GM21526 (cell line): Measurements from ENCODE around the gene DENND2C.
"Not testable (repeated sequence)": the region's sequence is repeated elsewhere in the genome, so short reads cannot be mapped to it uniquely, and the experiment has no call there.

Source experiments
- ATAC-seq: cut with Tn5 transposase; IDR thresholded peaks from one replicate; pipeline ENCODE4 v1.9.1; 2021; ENCODE audit warnings: moderate library complexity; ENCODE audit not compliant: unreplicated experiment, low FRiP score

Gene DENND2C

DNA sequence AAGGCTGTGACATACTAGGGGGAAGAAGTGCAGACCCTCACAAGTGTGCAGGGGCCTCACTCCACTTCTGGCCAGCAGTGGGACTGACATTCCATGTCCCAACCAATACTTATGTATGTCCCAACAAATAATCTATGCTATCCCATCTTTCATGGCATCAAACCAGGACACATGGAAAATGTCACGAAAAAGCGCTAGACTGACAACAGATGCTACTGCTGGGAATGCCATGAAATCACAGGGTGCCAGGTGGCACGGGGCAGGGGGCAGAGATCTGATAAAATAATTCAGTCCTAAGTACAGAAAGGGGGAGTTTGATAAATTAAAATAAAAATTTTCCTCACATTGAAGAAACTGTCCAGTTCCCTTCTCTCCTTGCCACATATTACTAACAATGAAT lies 60.8 kb downstream of the DENND2C start:
- ATAC-seq: no peak

DNA sequence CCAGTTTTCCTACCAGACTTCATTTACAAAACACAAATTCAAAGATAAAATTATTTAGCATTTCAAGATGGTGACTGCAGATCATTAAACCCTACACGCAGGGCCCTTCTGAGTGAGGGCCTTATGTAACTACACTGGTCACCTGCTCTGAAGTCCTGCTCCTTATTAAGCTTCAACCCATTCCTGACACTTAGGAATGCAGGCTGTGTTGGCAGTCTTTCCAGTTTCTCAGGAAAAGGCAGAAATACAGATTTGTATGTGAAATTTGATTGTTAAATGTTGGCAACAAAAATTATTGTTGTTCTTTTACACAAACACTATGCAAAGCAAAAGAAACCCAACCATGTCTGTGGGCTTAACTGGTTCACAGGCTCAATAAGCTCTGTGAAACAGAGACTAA lies 62.6 kb downstream of the DENND2C start:
- no peak for ATAC-seq

- no peak for ATAC-seq
Measured at GRCh38 chr1:114597949-114598348, 71.9 kb downstream of the DENND2C start.

GRCh38 chr1:114595602-114596001 lies 74.2 kb downstream of the DENND2C start:
- no peak for ATAC-seq

DNA sequence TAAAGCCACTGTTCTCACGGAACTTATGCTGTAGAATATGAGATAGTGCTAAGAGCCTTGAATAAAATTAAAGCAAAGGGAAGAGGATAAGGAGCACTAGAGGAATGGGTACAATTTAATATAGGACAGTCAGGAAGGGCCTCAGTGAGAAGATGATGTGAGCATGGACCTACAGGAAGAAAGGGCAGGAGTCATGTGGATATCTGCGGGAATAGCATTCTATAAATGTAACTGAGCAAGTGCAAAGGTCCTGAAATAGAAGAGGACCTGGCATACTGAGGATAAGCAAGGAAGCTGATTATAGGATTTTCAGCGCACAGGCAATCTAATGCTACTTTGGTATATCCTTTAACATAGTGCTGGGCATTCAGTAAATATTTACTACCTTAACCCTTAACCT lies 75.8 kb downstream of the DENND2C start:
- ATAC-seq: no peak

DNA sequence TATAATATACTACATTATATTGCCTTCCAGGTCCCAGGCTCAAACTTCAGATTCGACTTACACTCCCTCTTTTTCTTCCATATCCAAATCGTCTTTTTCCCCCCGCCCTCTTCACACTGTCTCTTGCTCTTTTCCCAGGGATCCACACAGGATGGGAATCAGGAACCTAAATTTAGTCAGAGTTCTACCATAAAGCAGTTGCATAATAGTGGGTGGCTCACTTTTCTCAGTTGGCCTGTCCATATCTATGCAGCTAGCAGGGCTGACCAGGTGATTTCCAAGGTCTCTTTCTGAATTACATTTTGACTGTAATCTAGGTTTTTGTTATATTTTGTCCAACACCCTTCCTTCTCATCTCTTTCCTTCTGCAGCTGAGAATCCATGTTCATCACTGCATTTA lies 80.7 kb downstream of the DENND2C start:
- ATAC-seq: no peak

DNA sequence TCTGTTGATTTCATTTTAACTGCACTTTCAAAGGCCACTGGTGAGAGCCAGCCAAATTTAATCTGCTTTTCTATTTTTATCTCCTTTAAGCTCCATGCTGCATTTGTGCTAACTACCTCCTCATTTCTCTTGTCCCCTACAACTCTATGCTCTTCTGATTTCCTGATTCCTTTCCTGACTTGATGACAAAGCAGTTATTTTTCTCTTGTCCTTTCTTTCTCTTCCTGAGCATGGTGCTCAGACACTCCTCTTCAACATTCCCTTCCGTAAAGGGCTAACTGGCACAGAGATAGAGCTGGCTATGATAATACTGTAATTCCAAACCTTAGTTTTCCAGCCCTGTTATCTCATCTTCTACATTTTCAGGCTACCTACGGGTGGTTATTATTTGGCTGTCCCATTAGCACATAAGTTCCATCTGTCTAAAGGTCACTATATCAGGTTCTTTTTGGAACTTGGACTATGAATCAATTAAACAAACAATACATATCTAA lies 81.6 kb downstream of the DENND2C start:
- no peak for ATAC-seq

- ATAC-seq: no peak
Measured at GRCh38 chr1:114587203-114587991, 82.5 kb downstream of the DENND2C start.

DNA sequence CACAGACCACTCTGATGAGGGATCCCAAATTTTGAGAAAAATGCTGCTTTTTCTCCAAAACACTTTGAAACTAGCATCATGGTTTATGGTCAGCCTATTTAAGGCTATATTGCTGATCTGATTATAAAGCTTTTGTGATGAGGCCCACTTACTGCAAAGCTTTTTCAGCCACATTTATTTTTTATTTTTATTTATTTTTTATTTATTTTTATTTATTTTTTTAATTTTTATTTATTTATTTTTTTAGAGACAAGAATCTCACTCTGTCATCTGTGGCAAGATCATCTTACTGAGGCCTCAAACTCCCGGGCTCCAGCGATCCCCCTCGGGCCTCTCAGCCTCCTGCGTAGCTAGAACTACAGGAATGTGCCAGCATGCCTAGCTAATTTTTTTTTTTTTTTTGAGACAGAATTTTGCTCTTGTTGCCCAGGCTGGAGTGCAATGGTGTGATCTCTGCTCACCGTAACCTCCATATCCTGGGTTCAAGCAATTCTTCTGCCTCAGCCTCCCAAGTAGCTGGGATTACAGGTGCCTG lies 83.3 kb downstream of the DENND2C start:
- ATAC-seq: no peak

- no peak for ATAC-seq
Measured at GRCh38 chr1:114585231-114585630, 84.6 kb downstream of the DENND2C start.

- ATAC-seq: peak; percentile 98
Measured at GRCh38 chr1:114581335-114582287, 88.2 kb downstream of the DENND2C start, which contains the start of gene BCAS2. Gene BCAS2, minus strand, starts transcription at chr1:114581615. Its CDS starts 24 bp downstream, at chr1:114581591.

DNA sequence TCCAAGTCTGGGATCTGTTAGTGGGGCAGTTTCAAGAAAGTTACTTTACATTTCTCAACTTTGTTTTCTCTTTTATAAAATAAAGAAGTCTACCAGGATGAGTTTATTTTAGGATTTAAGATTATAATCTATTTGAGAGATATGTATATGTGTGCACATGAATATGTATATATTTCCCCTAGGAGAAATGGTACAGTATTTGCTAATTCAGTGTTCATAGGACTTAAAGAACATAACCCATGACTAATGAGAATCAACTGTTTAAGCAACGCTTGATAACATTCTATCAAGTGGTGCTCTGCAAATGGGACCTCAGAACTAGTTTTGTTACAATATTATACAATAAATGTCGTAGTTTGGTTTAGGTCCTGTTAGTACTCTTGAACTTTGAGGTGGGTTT lies 95.5 kb downstream of the DENND2C start:
- no peak for ATAC-seq

DNA sequence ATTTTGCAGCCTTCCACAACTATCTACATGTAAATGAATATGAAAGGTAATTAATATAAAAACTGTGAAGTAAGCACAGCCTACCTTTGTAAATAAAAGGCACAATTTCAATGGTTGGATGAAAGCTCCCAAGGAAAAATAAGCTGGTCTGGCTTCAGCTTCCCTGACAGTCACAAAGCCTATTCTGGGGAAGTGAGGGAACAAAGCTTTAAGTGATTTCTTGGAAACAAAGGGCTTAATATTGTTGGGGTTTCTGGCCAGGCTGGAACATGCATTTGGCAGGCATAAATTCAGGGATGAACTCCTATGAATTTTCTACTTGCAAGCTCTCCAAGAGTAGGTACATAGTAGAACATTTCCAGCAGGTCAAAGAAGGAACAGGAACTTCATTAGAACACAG lies 105.7 kb downstream of the DENND2C start:
- no peak for ATAC-seq

- ATAC-seq: not testable (repeated sequence)
Measured at GRCh38 chr1:114562978-114563510, 106.8 kb downstream of the DENND2C start.

DNA sequence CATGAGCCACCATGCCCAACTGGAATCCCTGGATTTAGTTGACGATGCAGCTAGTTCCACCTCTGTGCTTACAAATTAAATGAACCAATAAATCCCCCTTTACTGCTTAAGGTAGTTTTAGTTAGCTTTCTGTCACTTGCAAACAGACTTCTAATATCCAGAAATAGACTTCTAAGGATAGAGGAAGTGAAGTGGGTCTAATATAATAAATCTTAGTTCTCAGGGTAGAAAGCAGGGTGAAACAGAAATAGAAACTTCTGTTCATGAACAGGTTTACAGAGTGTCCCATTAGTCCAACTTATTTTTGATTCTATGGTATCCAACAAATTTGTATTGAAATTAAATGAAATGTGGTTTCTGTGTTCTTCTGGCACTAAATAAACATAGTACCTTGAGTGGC lies 108.5 kb downstream of the DENND2C start:
- no peak for ATAC-seq

DNA sequence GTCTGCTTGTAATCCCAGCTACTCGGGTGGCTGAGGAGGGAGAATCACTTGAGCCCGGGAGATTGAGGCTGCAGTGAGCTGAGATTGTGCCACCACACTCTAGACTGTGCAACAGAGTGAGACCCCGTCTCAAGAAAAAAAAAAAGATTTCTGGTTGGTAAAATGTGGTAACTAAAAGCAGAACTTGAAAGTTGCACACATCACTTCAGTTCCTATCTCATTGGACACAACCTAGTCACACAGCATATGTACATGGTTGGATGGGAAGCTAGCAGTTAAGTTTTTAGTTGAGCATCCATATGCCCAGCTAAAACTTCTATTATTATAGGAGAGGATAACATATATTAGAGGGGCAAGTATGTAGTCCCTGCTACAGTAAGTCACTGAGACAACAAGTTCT lies 110.5 kb downstream of the DENND2C start:
- ATAC-seq: peak; percentile 65

DNA sequence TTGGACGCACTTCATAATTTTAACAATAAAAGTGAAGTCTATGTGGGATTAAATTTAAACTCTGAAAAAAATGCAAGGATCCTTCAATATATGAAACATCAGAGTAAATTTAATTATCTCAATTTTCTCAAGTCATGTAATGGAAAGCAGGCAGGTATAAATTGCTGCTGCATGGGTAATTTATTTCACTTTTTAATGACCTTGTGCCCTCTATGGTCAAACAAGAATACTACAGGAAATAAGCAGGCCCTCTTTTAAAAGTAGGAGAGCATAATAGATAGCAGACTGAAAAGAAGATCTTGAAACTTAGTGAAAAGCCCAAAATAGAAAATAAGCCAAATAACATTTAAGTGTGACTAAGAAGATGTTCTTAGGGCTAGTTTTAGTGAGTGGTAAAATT lies 111.3 kb downstream of the DENND2C start:
- no peak for ATAC-seq

GRCh38 chr1:114554577-114554976 lies 115.3 kb downstream of the DENND2C start:
- no peak for ATAC-seq

- ATAC-seq: no peak
Measured at GRCh38 chr1:114552106-114552639, 117.7 kb downstream of the DENND2C start.

DNA sequence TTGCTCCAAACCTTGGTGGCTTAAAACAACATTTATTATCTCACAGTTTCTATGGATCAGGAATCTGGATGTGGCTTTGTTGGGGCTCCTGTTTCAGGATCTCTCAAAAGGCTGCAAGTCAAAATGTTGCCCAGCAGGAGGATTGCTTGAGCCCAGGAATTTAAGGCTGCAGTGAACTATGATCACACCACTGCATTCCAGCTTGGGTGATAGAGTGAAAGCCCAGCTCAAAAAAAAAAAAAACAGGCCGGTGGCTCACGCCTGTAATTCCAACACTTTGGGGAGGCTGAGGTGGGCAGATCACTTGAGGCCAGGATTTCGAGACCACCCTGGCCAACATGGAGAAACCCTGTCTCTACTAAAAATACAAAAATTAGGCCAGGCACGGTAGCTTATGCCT lies 118.4 kb downstream of the DENND2C start:
- ATAC-seq: no peak
